Measurements from ENCODE around the gene HPRT1. TPM values are rescaled to one million over a fixed set of nuclear protein-coding genes. Genes with fewer than 3 reads are reported as not detected.

Gene HPRT1
- total RNA-seq, 1 experiment from 2014 or later, result 38.2 TPM

- Mint-ChIP-seq H3K4me1 (peaks cover 59% of the 10 kb centered on the region), H3K4me3 (peak overlapping the region; percentile 84), H3K36me3 (no peaks in the 10 kb centered on the region), H3K9me3 (no peaks in the 10 kb centered on the region), H3K27me3 (ENCODE audit: low read depth) (peaks cover 61% of the 10 kb centered on the region), H3K27ac (no peak overlapping the region)
- DNase-seq (ENCODE audit: low spot score) (peak; percentile 13), ATAC-seq (no peak)
- ChIA-PET CTCF (interaction anchor here (1.6 kb wide), 1 partner anchor 218 kb away, joined by 6 read pairs; no protein-coding TSS in a partner anchor), POLR2A (no interaction called here)
- no peak for TF ChIP-seq ZNF219 (CRISPR knock-in tag; IDR thresholded peaks at IDR 0.05; ENCODE audit: borderline replicate concordance)
- no peak for TF ChIP-seq RELA (CRISPR knock-in tag; IDR thresholded peaks at IDR 0.05; ENCODE audit: borderline replicate concordance)
- no peak for TF ChIP-seq TP53 (CRISPR knock-in tag; IDR thresholded peaks at IDR 0.05)
- TF ChIP-seq ZMAT4 (CRISPR knock-in tag; IDR thresholded peaks at IDR 0.05), result no peak
- no peak for TF ChIP-seq NFYB (CRISPR knock-in tag; conservative IDR thresholded peaks at IDR 0.05; ENCODE audit: low read depth)
- no peak for TF ChIP-seq IRF1 (CRISPR knock-in tag; IDR thresholded peaks at IDR 0.05)
These were observed 86.2 kb downstream of the HPRT1 start for GRCh38 chrX:134546187-134546586.

GRCh38 chrX:134547047-134547679 is 87.2 kb downstream of the HPRT1 start:
- Mint-ChIP-seq H3K9me3 (no peaks in the 10 kb centered on the region), H3K27me3 (ENCODE audit: low read depth) (peaks cover 70% of the 10 kb centered on the region), H3K36me3 (no peaks in the 10 kb centered on the region), H3K4me1 (peaks cover 67% of the 10 kb centered on the region), H3K4me3 (peak overlapping the region; percentile 84), H3K27ac (no peak overlapping the region)
- ATAC-seq (no peak), DNase-seq (ENCODE audit: low spot score) (no peak)
- ChIA-PET CTCF (no interaction called here), POLR2A (no interaction called here)
- TF ChIP-seq AR (CRISPR knock-in tag; IDR thresholded peaks at IDR 0.05) (no peak), E2F5 (CRISPR knock-in tag; IDR thresholded peaks at IDR 0.05) (no peak), FOXJ3 (CRISPR knock-in tag; IDR thresholded peaks at IDR 0.05; ENCODE audit: borderline replicate concordance) (no peak), ZNF396 (CRISPR knock-in tag; IDR thresholded peaks at IDR 0.05; ENCODE audit: borderline replicate concordance) (no peak), ESRRA (CRISPR knock-in tag; IDR thresholded peaks at IDR 0.05; ENCODE audit: borderline replicate concordance) (no peak), TEAD1 (CRISPR knock-in tag; IDR thresholded peaks at IDR 0.05) (no peak), NR1H2 (CRISPR knock-in tag; IDR thresholded peaks at IDR 0.05) (no peak), USF1 (CRISPR knock-in tag; IDR thresholded peaks at IDR 0.05) (no peak), ARID4B (CRISPR knock-in tag; IDR thresholded peaks at IDR 0.05; ENCODE audit: borderline replicate concordance) (no peak), CREB1 (CRISPR knock-in tag; IDR thresholded peaks at IDR 0.05) (no peak), GRHL2 (CRISPR knock-in tag; IDR thresholded peaks at IDR 0.05; ENCODE audit: insufficient replicate concordance, severe bottlenecking) (no peak), KAT7 (CRISPR knock-in tag; IDR thresholded peaks at IDR 0.05; ENCODE audit: borderline replicate concordance) (no peak), ZMAT4 (CRISPR knock-in tag; IDR thresholded peaks at IDR 0.05) (no peak), ZNF281 (CRISPR knock-in tag; IDR thresholded peaks at IDR 0.05) (no peak), MAX (CRISPR knock-in tag; IDR thresholded peaks at IDR 0.05) (no peak)
